Stimulated activated CD8-positive, alpha-beta memory T cell treated with anti-CD3 and anti-CD28 coated beads, Interleukin-4, amount 100 ng/mL, for 1 hour (primary cell): ENCODE measurements around the gene NOL3.

ENCODE experiments used
- DNase-seq, 2 donors: peaks; one replicate each; pipeline ENCODE4 v3.0.0-alpha.2; 2020; ENCODE audit warnings: low read depth in 2 of 2, low spot score in 1 of 2

Gene NOL3

DNA sequence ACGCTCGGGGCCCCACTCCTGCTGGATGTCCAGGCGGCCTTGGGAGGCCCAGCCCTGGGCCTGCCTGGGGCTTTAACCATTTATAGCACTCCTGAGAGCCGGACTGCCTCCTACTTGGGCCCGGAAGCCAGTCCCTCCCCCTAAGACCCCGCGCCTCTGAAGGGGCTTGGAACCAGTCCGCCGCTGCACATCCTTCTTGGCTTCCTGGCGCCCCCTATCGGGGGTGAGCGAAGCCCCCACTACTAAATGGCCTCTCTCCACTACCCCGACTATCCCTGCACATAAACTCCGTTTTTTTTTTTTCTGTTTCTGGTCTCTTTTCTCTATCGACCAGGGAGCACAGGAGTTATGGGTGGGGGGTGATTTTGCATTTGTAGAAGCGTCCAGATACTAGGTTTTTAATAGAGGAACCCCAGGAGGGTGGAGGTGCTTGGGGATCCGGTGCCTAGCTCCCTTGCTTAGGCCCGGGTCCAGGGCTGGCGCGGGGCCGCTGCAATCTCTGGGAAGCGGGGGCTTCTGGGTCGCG is 633 bp upstream of the NOL3 start:
- DNase-seq = no peak

GRCh38 chr16:67170949-67171649 is 761 bp downstream of the NOL3 start:
- DNase-seq = no peak

- no peak for DNase-seq
Observed at GRCh38 chr16:67173323-67173722, 3.0 kb downstream of the NOL3 start.

- no peak for DNase-seq
Observed at GRCh38 chr16:67173808-67174705, 3.7 kb downstream of the NOL3 start.

GRCh38 chr16:67174706-67175231 is 4.4 kb downstream of the NOL3 start:
- DNase-seq = no peak

- no peak for DNase-seq
Observed at GRCh38 chr16:67176662-67177061, 6.3 kb downstream of the NOL3 start.

DNA sequence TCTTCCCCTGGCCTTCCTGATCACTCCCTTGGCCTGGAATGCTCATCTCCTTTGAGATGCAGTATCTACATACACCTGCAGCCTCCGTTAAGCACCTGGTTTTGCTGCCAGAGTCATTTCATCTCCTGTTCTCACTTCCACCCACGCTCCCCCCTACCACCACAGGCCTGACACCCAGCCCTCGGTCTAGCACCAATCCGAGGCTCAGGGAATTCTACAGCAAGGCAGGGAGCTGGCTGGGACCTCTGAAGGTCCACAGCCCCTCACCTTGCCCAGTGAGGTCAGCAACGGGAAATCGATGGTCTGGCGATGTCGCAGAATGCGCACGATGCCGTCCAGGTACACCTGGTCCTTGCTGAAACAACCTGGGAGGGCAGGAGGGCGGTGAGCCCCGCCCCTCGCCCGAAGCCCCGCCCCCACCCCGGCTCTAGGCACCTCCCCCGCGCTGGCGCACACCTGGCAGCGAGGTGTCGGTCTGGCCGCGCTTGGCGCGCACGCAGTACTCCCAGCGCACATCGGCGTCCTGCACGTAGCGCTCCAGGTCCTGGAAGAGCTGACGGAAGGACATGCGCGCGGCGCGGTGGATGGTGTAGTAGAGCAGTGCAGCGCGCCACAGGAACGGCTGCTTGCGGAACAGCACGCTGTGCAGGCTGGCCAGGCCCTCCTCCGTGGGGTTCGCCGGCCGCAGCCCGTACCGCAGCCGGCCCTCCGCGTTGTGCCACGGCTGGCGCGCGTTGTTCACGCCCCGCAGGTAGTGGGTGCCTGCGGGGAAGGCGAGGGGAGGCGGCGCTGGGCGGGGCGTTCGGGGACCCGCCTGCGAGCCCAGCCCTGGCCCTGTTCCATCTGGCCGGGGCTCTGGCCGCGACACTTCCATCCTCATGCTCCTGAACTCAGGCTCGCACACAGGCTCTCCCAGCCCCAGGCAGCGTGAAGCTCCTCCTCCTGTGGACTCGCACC is 7.7 kb downstream of the NOL3 start:
- DNase-seq = no peak

DNA sequence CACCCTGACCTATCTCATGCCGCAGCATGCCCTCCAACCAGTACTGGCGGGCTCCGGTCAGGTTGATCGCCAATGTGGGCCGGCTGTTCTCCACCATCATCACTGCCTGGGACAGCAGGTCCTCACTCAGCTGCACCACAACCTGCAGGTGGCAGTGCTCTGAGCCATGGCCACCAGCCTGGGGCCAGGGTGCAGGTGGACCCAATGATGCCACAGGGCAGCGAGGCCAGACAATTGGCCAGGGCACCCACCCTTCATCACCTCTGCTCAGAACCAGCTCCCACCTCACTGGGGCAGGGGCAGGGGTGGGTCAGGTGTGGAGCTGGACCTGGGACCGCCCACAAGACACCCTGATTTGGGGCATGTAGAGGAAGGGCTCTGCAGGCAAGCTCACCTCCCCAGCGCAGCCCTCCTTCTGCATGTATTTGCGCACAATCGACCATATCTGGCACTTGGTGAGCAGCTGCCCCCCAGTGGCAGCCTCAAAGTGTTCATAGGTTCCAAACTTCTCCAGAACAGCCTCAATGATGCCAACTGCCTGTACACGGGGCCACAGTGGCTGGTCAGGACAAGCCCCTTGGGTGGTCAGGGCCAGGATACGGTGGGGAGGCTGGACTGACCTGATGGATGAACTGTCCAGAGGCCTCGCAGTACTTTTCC is 9.2 kb downstream of the NOL3 start:
- DNase-seq = no peak

GRCh38 chr16:67180166-67180565 is 9.8 kb downstream of the NOL3 start:
- no peak for DNase-seq

- DNase-seq = no peak
Observed at GRCh38 chr16:67181346-67181745, 11.0 kb downstream of the NOL3 start.

GRCh38 chr16:67182288-67182687 is 11.9 kb downstream of the NOL3 start:
- no peak for DNase-seq

DNA sequence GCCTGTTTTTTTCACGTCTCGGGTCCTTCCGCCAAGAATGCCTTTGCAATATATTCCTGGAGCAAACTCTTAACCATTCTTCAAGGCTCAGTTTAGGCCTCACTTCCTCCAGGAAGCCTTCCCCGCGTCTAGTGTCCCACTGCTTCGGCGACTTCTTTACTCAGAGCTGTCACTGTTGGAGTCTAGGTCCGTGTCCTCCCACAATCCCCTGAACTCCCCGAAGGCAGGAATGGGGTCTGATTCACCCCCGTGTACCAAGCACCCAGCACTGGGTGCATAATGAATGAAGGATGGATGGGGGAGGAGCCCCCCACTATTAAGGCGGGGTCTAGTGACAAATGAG is 12.9 kb downstream of the NOL3 start:
- DNase-seq = no peak

GRCh38 chr16:67183627-67184452 is 13.5 kb downstream of the NOL3 start, which contains the start of gene MATCAP1:
Gene MATCAP1 (minus strand): TSS chr16:67183963. CDS start chr16:67180610, 3,353 bp downstream.
- DNase-seq = peak; percentile 74 to 83

DNA sequence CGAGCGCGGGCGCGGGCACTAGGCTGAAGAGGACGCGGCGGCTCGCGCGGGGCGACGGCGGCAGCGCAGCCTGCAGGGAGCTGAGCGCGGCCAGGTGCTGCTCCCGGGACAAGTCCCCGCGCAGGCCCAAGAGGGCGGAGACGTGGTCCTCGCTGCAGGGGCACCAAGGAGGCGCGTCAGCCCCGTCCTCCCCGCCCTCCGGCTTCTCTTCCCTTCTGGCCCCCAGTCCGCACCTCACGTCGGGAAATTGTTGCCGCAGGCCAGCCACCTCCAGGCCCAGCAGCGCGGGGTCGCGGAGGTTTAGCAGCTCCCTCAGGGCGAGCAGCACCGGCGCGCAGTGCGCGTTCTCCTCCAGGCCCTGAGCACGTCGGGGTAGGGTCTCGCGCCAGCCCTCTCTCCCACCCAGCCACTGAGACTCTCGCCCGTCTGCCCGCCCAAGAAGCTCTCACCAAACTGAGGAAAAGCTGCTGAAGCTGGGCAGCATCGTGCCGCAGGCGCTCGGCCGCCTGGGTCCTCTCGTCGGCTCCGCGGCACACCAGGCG is 14.2 kb downstream of the NOL3 start:
- no peak for DNase-seq

DNA sequence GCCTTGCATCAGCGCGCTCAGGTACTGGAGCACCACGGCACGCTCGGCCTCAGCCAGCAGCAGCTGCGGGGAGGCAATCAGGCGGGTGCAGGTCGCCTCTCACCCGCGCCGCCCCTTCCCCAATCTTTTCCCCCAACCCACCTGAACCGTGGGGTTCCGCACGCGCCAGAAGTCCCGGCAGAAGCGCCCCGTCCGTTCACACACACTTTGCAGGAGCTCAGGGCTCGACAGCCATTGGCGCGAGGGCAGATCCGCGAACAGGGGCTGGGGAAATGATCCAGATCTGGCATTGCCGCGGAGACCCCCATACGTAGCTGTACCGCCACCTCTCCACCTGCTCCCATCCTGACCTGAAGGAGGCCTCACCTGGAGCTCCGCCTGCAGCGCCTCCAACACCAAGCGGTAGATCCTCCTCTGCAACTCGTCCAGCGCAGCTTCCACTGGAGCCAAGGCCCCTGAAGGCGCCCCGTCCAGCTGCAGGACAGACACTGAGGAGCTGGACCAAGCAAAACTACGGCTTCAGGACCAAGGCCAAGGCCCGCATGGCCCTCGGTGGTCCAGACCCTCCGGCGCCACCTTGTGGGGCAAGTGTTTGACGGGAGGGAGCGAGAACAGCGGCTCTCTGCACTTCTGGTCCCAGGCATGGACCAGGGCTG is 14.8 kb downstream of the NOL3 start:
- DNase-seq = peak; percentile 62 to 64

GRCh38 chr16:67185651-67186134 is 15.4 kb downstream of the NOL3 start:
- DNase-seq = no peak

GRCh38 chr16:67186550-67186950 is 16.2 kb downstream of the NOL3 start:
- DNase-seq = no peak

GRCh38 chr16:67187175-67187890 is 17.0 kb downstream of the NOL3 start:
- no peak for DNase-seq
